Esophagus squamous epithelium (tissue), 5 donors: Measurements from ENCODE around the gene LRRIQ4. TPM values are rescaled to one million over a fixed set of nuclear protein-coding genes. Genes with fewer than 3 reads are reported as not detected.

Source experiments
- DNase-seq: peaks from one replicate; lab custom pipeline; 2025; lab: John Stamatoyannopoulos, UW
- H3K27ac ChIP-seq, 4 donors: fragments of 200-600 bp; sonication (generic); one replicate each; pipeline ENCODE4 v1.5.1; 2016 to 2019; ENCODE audit warnings: mild to moderate bottlenecking in 1 of 4
- H3K27me3 ChIP-seq, 4 donors: fragments of 200-600 bp; sonication (generic); 1 replicate in 3 of 4; 2 replicates in 1 of 4; pipeline versions ENCODE4 v1.5.1 to v1.6.0; 2017 to 2021; ENCODE audit warnings: antibody characterized with exemption in 1 of 4
- H3K36me3 ChIP-seq, 3 donors: fragments of 200-600 bp; sonication (generic); one replicate each; pipeline ENCODE4 v1.5.1; 2016 to 2019
- H3K4me1 ChIP-seq, 3 donors: fragments of 200-600 bp; sonication (generic); one replicate each; pipeline ENCODE4 v1.5.1; 2017 to 2019
- H3K4me3 ChIP-seq, 4 donors: fragments of 200-600 bp; sonication (generic); 1 replicate in 3 of 4; 2 replicates in 1 of 4; pipeline ENCODE4 v1.5.1; 2016 to 2019; ENCODE audit warnings: mild to moderate bottlenecking in 2 of 4, moderate library complexity in 1 of 4
- H3K9me3 ChIP-seq, 3 donors: fragments of 200-600 bp; sonication (generic); one replicate each; pipeline ENCODE4 v1.5.1; 2016 to 2019
- POLR2A ChIP-seq, 4 donors: fragments of 450-650 bp; IDR thresholded peaks; one replicate each; pipeline ENCODE4 v1.6.1; 2017; ENCODE audit warnings: antibody characterized with exemption in 4 of 4, mild to moderate bottlenecking in 4 of 4, moderate library complexity in 3 of 4
- WGBS, 2 donors: methylation state at CpG; one replicate each; pipeline ENCODE4 v1.1.5; 2018; 5-methylcytosine and 5-hydroxymethylcytosine counted together
- intact Hi-C: fragments of 100-400 bp; cut with DNase I; formaldehyde crosslinking; loops from one replicate; pipeline ENCODE4 v1.15.0; 2022
- total RNA-seq, 4 donors: library from RNA; depleted of rRNA; stranded (reverse); fragments of >200 nt; gene quantifications; one replicate each; pipeline ENCODE4 v1.1.0, GENCODE V29; 2016
- TF ChIP-seq, protein P1 (sequence below), 6 experiments: fragments of 450-650 bp in 4 of 6; fragments of 200-600 bp in 2 of 6; sonication (generic) in 2 of 6; IDR thresholded peaks; one replicate each; pipeline ENCODE4 v1.5.1; 2016 to 2019; ENCODE audit warnings: antibody characterized with exemption in 6 of 6, mild to moderate bottlenecking in 4 of 6, moderate library complexity in 4 of 6
- donor health status: DM: yes; HTN: yes; CAD: no.

Gene LRRIQ4
- total RNA-seq, 4 donors from 2014 or later, result not detected

GRCh38 chr3:169864270-169864669, 51.6 kb downstream of the LRRIQ4 start:
- WGBS, 2 donors, result 65 to 86% methylated on average over 2 of the region's 2 CpGs
- no peak for DNase-seq
- no peaks in the 10 kb centered on the region for H3K36me3 ChIP-seq
- H3K27me3 ChIP-seq, result no peaks in the 10 kb centered on the region
- peaks cover 0 to 7% (median 0%) of the 10 kb centered on the region in 3 donors for H3K4me1 ChIP-seq
- TF ChIP-seq, protein P1, sequence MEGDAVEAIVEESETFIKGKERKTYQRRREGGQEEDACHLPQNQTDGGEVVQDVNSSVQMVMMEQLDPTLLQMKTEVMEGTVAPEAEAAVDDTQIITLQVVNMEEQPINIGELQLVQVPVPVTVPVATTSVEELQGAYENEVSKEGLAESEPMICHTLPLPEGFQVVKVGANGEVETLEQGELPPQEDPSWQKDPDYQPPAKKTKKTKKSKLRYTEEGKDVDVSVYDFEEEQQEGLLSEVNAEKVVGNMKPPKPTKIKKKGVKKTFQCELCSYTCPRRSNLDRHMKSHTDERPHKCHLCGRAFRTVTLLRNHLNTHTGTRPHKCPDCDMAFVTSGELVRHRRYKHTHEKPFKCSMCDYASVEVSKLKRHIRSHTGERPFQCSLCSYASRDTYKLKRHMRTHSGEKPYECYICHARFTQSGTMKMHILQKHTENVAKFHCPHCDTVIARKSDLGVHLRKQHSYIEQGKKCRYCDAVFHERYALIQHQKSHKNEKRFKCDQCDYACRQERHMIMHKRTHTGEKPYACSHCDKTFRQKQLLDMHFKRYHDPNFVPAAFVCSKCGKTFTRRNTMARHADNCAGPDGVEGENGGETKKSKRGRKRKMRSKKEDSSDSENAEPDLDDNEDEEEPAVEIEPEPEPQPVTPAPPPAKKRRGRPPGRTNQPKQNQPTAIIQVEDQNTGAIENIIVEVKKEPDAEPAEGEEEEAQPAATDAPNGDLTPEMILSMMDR (IDR thresholded peaks at IDR 0.05), result no peak
- TF ChIP-seq POLR2A (IDR thresholded peaks at IDR 0.05), result no peak
- H3K27ac ChIP-seq, result no peak overlapping the region
- H3K9me3 ChIP-seq, result no peaks in the 10 kb centered on the region
- intact Hi-C loops, result loop anchor here (10.0 kb wide), 1 partner anchor 161 kb away; no protein-coding TSS in a partner anchor
- H3K4me3 ChIP-seq, result no peak overlapping the region

DNA sequence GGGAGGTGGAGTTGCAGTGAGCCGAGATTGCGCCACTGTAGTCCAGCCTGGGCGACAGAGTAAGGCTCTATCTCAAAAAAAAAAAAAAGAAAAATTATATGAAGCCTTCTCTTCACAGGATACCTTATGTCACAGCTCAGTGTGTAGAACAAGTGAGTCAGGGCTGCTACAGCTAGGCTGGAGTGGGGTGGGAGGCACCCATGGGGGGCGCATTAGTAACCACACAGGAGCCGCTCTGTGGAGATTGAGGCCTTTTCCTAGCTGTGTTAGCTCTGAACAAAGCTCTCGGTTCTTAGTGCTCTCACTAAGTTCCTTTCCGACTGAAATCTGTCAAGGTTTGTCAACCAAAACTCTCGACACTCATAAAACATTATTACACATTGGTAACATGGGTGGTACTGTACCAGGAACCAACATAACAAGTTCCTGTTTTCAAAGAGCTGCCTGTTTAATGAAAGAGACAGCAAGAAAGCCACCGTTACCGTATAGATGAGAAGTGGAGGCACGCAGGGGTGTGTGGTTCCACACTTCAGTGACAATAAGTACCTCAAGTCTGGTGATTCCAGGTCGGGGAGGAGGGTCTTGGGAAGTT, 52.6 kb downstream of the LRRIQ4 start:
- WGBS, 2 donors, result 67 to 71% methylated on average over 12 of the region's 12 CpGs
- H3K27ac ChIP-seq, result no peak overlapping the region
- H3K27me3 ChIP-seq, result no peaks in the 10 kb centered on the region
- intact Hi-C loops, result loop anchor here (10.0 kb wide), 1 partner anchor 160 kb away; no protein-coding TSS in a partner anchor
- TF ChIP-seq, protein P1 (IDR thresholded peaks at IDR 0.05), result no peak
- no peak for TF ChIP-seq POLR2A (IDR thresholded peaks at IDR 0.05)
- no peaks in the 10 kb centered on the region for H3K36me3 ChIP-seq
- H3K4me3 ChIP-seq, result no peak overlapping the region
- peaks cover 0 to 7% (median 0%) of the 10 kb centered on the region in 3 donors for H3K4me1 ChIP-seq
- DNase-seq, result no peak
- no peaks in the 10 kb centered on the region for H3K9me3 ChIP-seq

DNA sequence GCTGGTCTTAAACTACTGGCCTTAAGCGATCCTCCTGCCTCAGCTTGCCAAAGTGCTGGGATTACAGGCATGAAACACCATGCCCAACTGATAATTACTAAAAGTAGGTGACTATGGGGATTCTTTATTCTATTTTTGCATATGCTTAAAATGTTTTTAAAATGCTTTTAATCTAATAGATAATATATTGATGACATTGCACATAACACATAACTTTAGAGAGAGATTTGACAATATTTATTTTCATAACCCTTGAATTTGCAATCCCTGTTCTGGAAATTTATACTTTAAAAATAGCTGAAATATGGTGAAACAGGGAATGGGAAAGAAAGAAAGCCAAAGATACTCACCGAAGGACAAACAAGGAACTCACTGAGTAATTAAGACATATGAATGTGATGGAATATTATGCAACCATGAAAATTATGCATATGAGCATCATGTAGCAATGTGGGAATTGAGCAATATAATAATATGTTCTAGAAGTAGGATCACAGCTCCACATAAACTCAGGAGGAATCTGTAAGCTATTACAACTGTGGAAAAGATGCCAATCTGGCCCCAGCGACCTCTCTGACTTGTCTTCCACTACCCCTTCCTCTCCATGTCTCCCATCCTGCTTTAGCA, 55.0 kb downstream of the LRRIQ4 start:
- intact Hi-C loops, result loop anchor here (10.0 kb wide), 1 partner anchor 157 kb away; no protein-coding TSS in a partner anchor
- Histone ChIP-seq H3K9me3 (no peaks in the 10 kb centered on the region), H3K36me3 (no peaks in the 10 kb centered on the region), H3K4me1 (peaks cover 0 to 7% (median 0%) of the 10 kb centered on the region in 3 donors), H3K27me3 (no peaks in the 10 kb centered on the region), H3K4me3 (no peak overlapping the region), H3K27ac (no peak overlapping the region)
- no peak for DNase-seq
- TF ChIP-seq POLR2A (IDR thresholded peaks at IDR 0.05), result no peak
- TF ChIP-seq, protein P1 (IDR thresholded peaks at IDR 0.05), result no peak
- 86 to 90% methylated on average over 3 of the region's 3 CpGs for WGBS, 2 donors

- TF ChIP-seq, protein P1 (IDR thresholded peaks at IDR 0.05), result no peak
- TF ChIP-seq POLR2A (IDR thresholded peaks at IDR 0.05), result no peak
- intact Hi-C loops, result loop anchor here (10.0 kb wide), 1 partner anchor 156 kb away; no protein-coding TSS in a partner anchor
- Histone ChIP-seq H3K4me3 (no peak overlapping the region), H3K36me3 (no peaks in the 10 kb centered on the region), H3K9me3 (no peaks in the 10 kb centered on the region), H3K4me1 (peaks cover 0 to 4% (median 0%) of the 10 kb centered on the region in 3 donors), H3K27ac (no peak overlapping the region), H3K27me3 (no peaks in the 10 kb centered on the region)
- no peak for DNase-seq
- WGBS, 2 donors, result 69 to 72% methylated on average over 2 of the region's 2 CpGs
Measured at GRCh38 chr3:169868369-169868768, 55.7 kb downstream of the LRRIQ4 start.
